ENCODE measurements around the gene ABL2.
A peak's percentile ranks its signal among the peaks of the same experiment; 100 is the strongest.
"Not testable (repeated sequence)": the region's sequence is repeated elsewhere in the genome, so short reads cannot be mapped to it uniquely, and the experiment has no call there.

ABL2 gene

GRCh38 chr1:179241530-179242097 is 12.1 kb upstream of the ABL2 start:
- Histone ChIP-seq H3K9me3 (ENCODE audit: control insufficient read depth, low read depth, low read length) (no peaks in the 10 kb centered on the region), H3K4me1 (ENCODE audit: control insufficient read depth, low read depth, low read length) (no peaks in the 10 kb centered on the region), H3K27me3 (ENCODE audit: control insufficient read depth, insufficient read depth, low read length) (no peaks in the 10 kb centered on the region), H3K9ac (ENCODE audit: low read length) (no peak overlapping the region), H3K4me3 (ENCODE audit: low read length) (no peak overlapping the region), H3K36me3 (ENCODE audit: control insufficient read depth, low read depth, low read length) (no peaks in the 10 kb centered on the region), H3K27ac (ENCODE audit: low read length) (no peak overlapping the region)

DNA sequence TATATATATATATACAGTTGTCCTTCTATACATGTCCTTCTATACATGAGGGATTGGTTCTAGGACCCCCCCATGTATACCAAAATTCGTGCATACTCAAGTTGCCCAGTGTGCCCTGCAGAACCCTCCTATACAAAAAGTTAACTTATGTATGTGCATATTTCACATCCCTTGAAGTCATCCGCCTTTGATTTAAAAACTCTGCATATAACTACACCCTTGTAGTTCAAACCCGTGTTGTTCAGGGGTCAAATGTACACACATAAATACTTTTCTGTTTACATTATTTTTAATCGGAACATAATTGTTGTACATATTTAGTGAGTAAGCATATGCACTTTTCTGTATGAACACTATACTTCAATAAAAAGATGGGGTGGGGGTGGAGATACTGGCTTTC is 7.7 kb upstream of the ABL2 start:
- H3K9ac ChIP-seq (ENCODE audit: low read length): no peak overlapping the region
- no peak overlapping the region for H3K4me3 ChIP-seq (ENCODE audit: low read length)
- H3K9me3 ChIP-seq (ENCODE audit: control insufficient read depth, low read depth, low read length): no peaks in the 10 kb centered on the region
- H3K27me3 ChIP-seq (ENCODE audit: control insufficient read depth, insufficient read depth, low read length): no peaks in the 10 kb centered on the region
- H3K36me3 ChIP-seq (ENCODE audit: control insufficient read depth, low read depth, low read length): no peaks in the 10 kb centered on the region
- no peaks in the 10 kb centered on the region for H3K4me1 ChIP-seq (ENCODE audit: control insufficient read depth, low read depth, low read length)
- no peak overlapping the region for H3K27ac ChIP-seq (ENCODE audit: low read length)

GRCh38 chr1:179234863-179235262 is 5.4 kb upstream of the ABL2 start:
- Histone ChIP-seq H3K9ac (ENCODE audit: low read length) (no peak overlapping the region), H3K27ac (ENCODE audit: low read length) (no peak overlapping the region), H3K27me3 (ENCODE audit: control insufficient read depth, insufficient read depth, low read length) (peaks cover 10% of the 10 kb centered on the region), H3K4me3 (ENCODE audit: low read length) (no peak overlapping the region), H3K4me1 (ENCODE audit: control insufficient read depth, low read depth, low read length) (no peaks in the 10 kb centered on the region), H3K9me3 (ENCODE audit: control insufficient read depth, low read depth, low read length) (no peaks in the 10 kb centered on the region), H3K36me3 (ENCODE audit: control insufficient read depth, low read depth, low read length) (no peaks in the 10 kb centered on the region)

- Histone ChIP-seq H3K9me3 (ENCODE audit: control insufficient read depth, low read depth, low read length) (no peaks in the 10 kb centered on the region), H3K4me1 (ENCODE audit: control insufficient read depth, low read depth, low read length) (no peaks in the 10 kb centered on the region), H3K27me3 (ENCODE audit: control insufficient read depth, insufficient read depth, low read length) (peaks cover 10% of the 10 kb centered on the region), H3K36me3 (ENCODE audit: control insufficient read depth, low read depth, low read length) (peaks cover 4% of the 10 kb centered on the region), H3K4me3 (ENCODE audit: low read length) (no peak overlapping the region), H3K9ac (ENCODE audit: low read length) (no peak overlapping the region), H3K27ac (ENCODE audit: low read length) (no peak overlapping the region)
Observed at GRCh38 chr1:179231923-179232322, 2.4 kb upstream of the ABL2 start.

DNA sequence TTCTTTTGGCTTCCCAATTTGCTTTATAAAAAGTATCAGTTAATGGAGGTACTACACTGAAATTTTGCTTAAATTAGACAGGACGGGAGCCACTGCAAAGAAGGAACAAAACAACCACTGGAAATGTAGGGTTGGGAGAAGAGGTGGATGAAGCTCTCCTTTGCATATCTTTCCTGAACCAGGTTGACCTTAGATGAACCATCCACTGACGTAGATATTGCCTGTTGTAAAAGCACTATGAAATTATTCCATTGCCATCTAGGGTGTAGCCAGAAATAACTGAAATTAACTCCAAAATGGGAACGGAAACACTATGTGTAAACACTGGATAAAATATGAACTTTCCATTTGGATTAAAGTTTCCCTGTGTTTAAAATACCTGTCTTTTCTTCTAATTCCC is 1.2 kb upstream of the ABL2 start:
- Histone ChIP-seq H3K27ac (ENCODE audit: low read length) (no peak overlapping the region), H3K4me3 (ENCODE audit: low read length) (no peak overlapping the region), H3K4me1 (ENCODE audit: control insufficient read depth, low read depth, low read length) (no peaks in the 10 kb centered on the region), H3K36me3 (ENCODE audit: control insufficient read depth, low read depth, low read length) (peaks cover 4% of the 10 kb centered on the region), H3K9me3 (ENCODE audit: control insufficient read depth, low read depth, low read length) (no peaks in the 10 kb centered on the region), H3K9ac (ENCODE audit: low read length) (no peak overlapping the region), H3K27me3 (ENCODE audit: control insufficient read depth, insufficient read depth, low read length) (peaks cover 10% of the 10 kb centered on the region)

GRCh38 chr1:179230251-179230650 is 774 bp upstream of the ABL2 start:
- H3K9me3 ChIP-seq (ENCODE audit: control insufficient read depth, low read depth, low read length): no peaks in the 10 kb centered on the region
- H3K4me3 ChIP-seq (ENCODE audit: low read length): peak overlapping the region; percentile 61
- peaks cover 4% of the 10 kb centered on the region for H3K36me3 ChIP-seq (ENCODE audit: control insufficient read depth, low read depth, low read length)
- peaks cover 10% of the 10 kb centered on the region for H3K27me3 ChIP-seq (ENCODE audit: control insufficient read depth, insufficient read depth, low read length)
- H3K4me1 ChIP-seq (ENCODE audit: control insufficient read depth, low read depth, low read length): no peaks in the 10 kb centered on the region
- H3K27ac ChIP-seq (ENCODE audit: low read length): no peak overlapping the region
- no peak overlapping the region for H3K9ac ChIP-seq (ENCODE audit: low read length)

DNA sequence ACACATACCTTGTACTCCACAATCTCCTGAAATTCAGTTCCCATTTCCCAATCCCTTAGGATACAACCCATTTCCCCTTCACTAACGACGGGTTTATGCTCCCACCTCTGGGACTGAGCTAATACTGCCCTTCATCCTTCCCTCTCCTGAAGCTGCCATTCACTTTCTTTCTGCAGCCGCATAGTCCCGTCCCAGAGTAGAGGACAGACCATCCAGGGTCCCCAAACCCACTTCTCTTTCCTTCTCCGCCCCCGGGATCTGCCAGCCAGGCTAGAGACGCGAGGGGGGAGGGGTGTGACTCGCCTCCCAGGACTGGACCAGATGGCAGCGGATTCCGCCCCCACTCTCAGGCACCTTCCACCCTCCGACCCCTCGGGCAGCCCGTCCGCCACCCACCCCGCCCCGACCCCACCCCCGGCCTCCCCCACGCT is 679 bp downstream of the ABL2 start:
- H3K9ac ChIP-seq (ENCODE audit: low read length): peak overlapping the region; percentile 80
- H3K4me1 ChIP-seq (ENCODE audit: control insufficient read depth, low read depth, low read length): no peaks in the 10 kb centered on the region
- no peak overlapping the region for H3K27ac ChIP-seq (ENCODE audit: low read length)
- peaks cover 10% of the 10 kb centered on the region for H3K27me3 ChIP-seq (ENCODE audit: control insufficient read depth, insufficient read depth, low read length)
- H3K9me3 ChIP-seq (ENCODE audit: control insufficient read depth, low read depth, low read length): no peaks in the 10 kb centered on the region
- H3K4me3 ChIP-seq (ENCODE audit: low read length): peak overlapping the region; percentile 69
- H3K36me3 ChIP-seq (ENCODE audit: control insufficient read depth, low read depth, low read length): peaks cover 4% of the 10 kb centered on the region

GRCh38 chr1:179226738-179227137 is 2.7 kb downstream of the ABL2 start:
- Histone ChIP-seq H3K36me3 (ENCODE audit: control insufficient read depth, low read depth, low read length) (peaks cover 4% of the 10 kb centered on the region), H3K9me3 (ENCODE audit: control insufficient read depth, low read depth, low read length) (no peaks in the 10 kb centered on the region), H3K9ac (ENCODE audit: low read length) (no peak overlapping the region), H3K27ac (ENCODE audit: low read length) (no peak overlapping the region), H3K4me3 (ENCODE audit: low read length) (no peak overlapping the region), H3K4me1 (ENCODE audit: control insufficient read depth, low read depth, low read length) (no peaks in the 10 kb centered on the region), H3K27me3 (ENCODE audit: control insufficient read depth, insufficient read depth, low read length) (peaks cover 10% of the 10 kb centered on the region)

GRCh38 chr1:179224466-179224865 is 5.0 kb downstream of the ABL2 start:
- peaks cover 18% of the 10 kb centered on the region for H3K36me3 ChIP-seq (ENCODE audit: control insufficient read depth, low read depth, low read length)
- H3K4me3 ChIP-seq (ENCODE audit: low read length); H3K27ac ChIP-seq (ENCODE audit: low read length); H3K27me3 ChIP-seq (ENCODE audit: control insufficient read depth, insufficient read depth, low read length); H3K4me1 ChIP-seq (ENCODE audit: control insufficient read depth, low read depth, low read length); H3K9me3 ChIP-seq (ENCODE audit: control insufficient read depth, low read depth, low read length); H3K9ac ChIP-seq (ENCODE audit: low read length): not testable (repeated sequence)

DNA sequence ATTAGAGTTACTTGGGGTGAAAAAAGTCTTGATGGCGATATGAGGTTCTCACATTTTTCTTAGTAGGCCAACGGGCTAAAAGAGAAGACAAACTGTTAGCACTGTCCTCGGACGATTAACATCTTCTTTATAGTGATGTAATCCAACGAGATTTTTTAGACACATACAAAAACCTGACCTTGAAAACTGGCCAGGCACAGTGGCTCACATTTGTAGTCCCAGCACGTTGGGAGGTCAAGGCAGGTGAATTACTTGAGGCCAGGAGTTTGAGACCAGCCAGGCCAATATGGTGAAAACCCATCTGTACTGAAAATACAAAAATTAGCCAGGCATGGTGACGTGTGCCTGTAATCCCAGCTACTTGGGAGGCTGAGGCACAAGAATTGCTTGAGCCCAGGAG is 8.4 kb downstream of the ABL2 start:
- not testable (repeated sequence) for H3K4me3 ChIP-seq (ENCODE audit: low read length); H3K27me3 ChIP-seq (ENCODE audit: control insufficient read depth, insufficient read depth, low read length); H3K27ac ChIP-seq (ENCODE audit: low read length); H3K9me3 ChIP-seq (ENCODE audit: control insufficient read depth, low read depth, low read length); H3K4me1 ChIP-seq (ENCODE audit: control insufficient read depth, low read depth, low read length); H3K9ac ChIP-seq (ENCODE audit: low read length)
- H3K36me3 ChIP-seq (ENCODE audit: control insufficient read depth, low read depth, low read length): peaks cover 15% of the 10 kb centered on the region

DNA sequence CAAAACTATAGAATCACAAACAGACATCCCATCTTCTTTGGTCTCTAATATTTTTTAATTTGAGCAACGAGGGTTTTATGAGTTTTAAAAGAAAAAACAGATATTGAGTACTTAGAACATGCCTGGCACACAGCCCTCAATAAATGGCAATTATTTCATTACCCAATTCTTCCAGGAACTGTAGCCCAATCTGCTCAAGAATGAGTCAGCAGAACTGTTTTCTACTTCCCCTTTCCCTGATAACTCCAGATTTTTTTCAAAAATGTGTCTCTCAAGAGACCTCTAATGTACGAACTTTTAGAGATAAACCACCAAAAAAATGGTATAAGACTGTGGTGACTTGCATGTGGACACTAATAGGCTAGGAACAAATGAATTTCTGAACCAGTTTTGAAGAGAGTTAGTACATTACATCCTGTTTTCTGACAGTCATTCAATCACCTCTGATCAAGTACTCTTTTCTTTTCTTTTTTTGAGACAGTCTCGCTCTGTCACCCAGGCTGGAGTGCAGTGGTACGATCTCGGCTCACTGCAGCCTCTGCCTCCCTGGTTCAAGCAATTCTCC is 11.5 kb downstream of the ABL2 start:
- Histone ChIP-seq H3K9ac (ENCODE audit: low read length) (no peak overlapping the region), H3K27ac (ENCODE audit: low read length) (no peak overlapping the region), H3K9me3 (ENCODE audit: control insufficient read depth, low read depth, low read length) (no peaks in the 10 kb centered on the region), H3K4me1 (ENCODE audit: control insufficient read depth, low read depth, low read length) (no peaks in the 10 kb centered on the region), H3K36me3 (ENCODE audit: control insufficient read depth, low read depth, low read length) (peaks cover 15% of the 10 kb centered on the region), H3K4me3 (ENCODE audit: low read length) (no peak overlapping the region), H3K27me3 (ENCODE audit: control insufficient read depth, insufficient read depth, low read length) (no peaks in the 10 kb centered on the region)

GRCh38 chr1:179213317-179213716 is 16.2 kb downstream of the ABL2 start:
- not testable (repeated sequence) for H3K9ac ChIP-seq (ENCODE audit: low read length); H3K36me3 ChIP-seq (ENCODE audit: control insufficient read depth, low read depth, low read length); H3K27ac ChIP-seq (ENCODE audit: low read length); H3K4me3 ChIP-seq (ENCODE audit: low read length); H3K27me3 ChIP-seq (ENCODE audit: control insufficient read depth, insufficient read depth, low read length); H3K4me1 ChIP-seq (ENCODE audit: control insufficient read depth, low read depth, low read length); H3K9me3 ChIP-seq (ENCODE audit: control insufficient read depth, low read depth, low read length)
